Hepatocyte (in vitro differentiated cells): ENCODE measurements around the gene PUS10.

Experiments used
- CTCF ChIP-seq: fragments of 200-600 bp; sonication (generic); IDR thresholded peaks from 2 replicates; pipeline ENCODE4 v1.5.1; 2016; ENCODE audit warnings: antibody characterized with exemption, mild to moderate bottlenecking; ENCODE audit not compliant: poor library complexity
- EZH2 ChIP-seq: fragments of 200-600 bp; sonication (generic); IDR thresholded peaks from 2 replicates; pipeline ENCODE4 v1.6.1; 2016; ENCODE audit warnings: antibody characterized with exemption, mild to moderate bottlenecking, borderline replicate concordance
- EZH2phosphoT487 ChIP-seq: fragments of 200-600 bp; sonication (generic); IDR thresholded peaks from one replicate; pipeline ENCODE4 v1.6.1; 2018; ENCODE audit warnings: antibody characterized with exemption, mild to moderate bottlenecking, low read depth, moderate library complexity; ENCODE audit not compliant: unreplicated experiment, severe bottlenecking

- no peak for TF ChIP-seq EZH2phosphoT487
- TF ChIP-seq CTCF, result no peak
- no peak for TF ChIP-seq EZH2
Measured at GRCh38 chr2:60948161-60948560, 69.9 kb downstream of the PUS10 start.
